Measurements from ENCODE around the gene POTEG. TPM values are rescaled to one million over a fixed set of nuclear protein-coding genes. Genes with fewer than 3 reads are reported as not detected.

The POTEG gene
- total and polyA plus RNA-seq, 2 experiments from 2014 or later = not detected

Small RNAs within 50 kb of the gene (small RNA-seq; reads per million reads assigned to genes)
- gene RNU6-1268P (ENCODE audit: low read depth, low replicate concordance) = not detected
